Fibroblast of lung (primary cell): ENCODE measurements around the gene TACC2. TPM values are rescaled to one million over a fixed set of nuclear protein-coding genes. Genes with fewer than 3 reads are reported as not detected.

ENCODE experiments used
- DNase-seq, 2 donors: peaks; one replicate each; pipeline versions ENCODE4 v3.0.0 to v3.0.0-alpha.2; 2010; ENCODE audit warnings: low read depth in 2 of 2
- H2AFZ ChIP-seq: 2 replicates; pipeline ENCODE4 v1.5.1; 2012; ENCODE audit warnings: low read length, control low read depth, inconsistent platforms
- H3K27ac ChIP-seq: 2 replicates; pipeline ENCODE4 v1.5.1; 2011; ENCODE audit warnings: low read length, control low read depth; ENCODE audit not compliant: insufficient read depth
- H3K27me3 ChIP-seq: 2 replicates; pipeline ENCODE4 v1.5.1; 2011; ENCODE audit warnings: mild to moderate bottlenecking, low read length; ENCODE audit not compliant: control insufficient read depth, insufficient read depth
- H3K36me3 ChIP-seq: 2 replicates; pipeline ENCODE4 v1.5.1; 2011; ENCODE audit warnings: low read length; ENCODE audit not compliant: control insufficient read depth, insufficient read depth
- H3K4me1 ChIP-seq: 2 replicates; pipeline ENCODE4 v1.5.1; 2011; ENCODE audit warnings: low read length; ENCODE audit not compliant: control insufficient read depth, insufficient read depth; ENCODE audit errors: extremely low read depth
- H3K4me2 ChIP-seq: 2 replicates; pipeline ENCODE4 v1.5.1; 2011; ENCODE audit warnings: low read length, control low read depth; ENCODE audit not compliant: insufficient read depth; ENCODE audit errors: extremely low read depth
- H3K4me3 ChIP-seq, 4 experiments: fragments of 200-600 bp in 1 of 4; sonication (generic) in 1 of 4; replicated peaks in 1 of 4; 2 replicates each; pipeline ENCODE4 v1.5.1; 2011 to 2016; ENCODE audit warnings: low read length in 4 of 4, low read depth in 3 of 4, mild to moderate bottlenecking in 3 of 4, control low read depth in 2 of 4, inconsistent platforms in 1 of 4, mixed read lengths in 1 of 4; ENCODE audit not compliant: insufficient read depth in 1 of 4; ENCODE audit errors: control extremely low read depth in 1 of 4
- H3K79me2 ChIP-seq: 2 replicates; pipeline ENCODE4 v1.5.1; 2012; ENCODE audit warnings: mild to moderate bottlenecking, low read length, inconsistent platforms; ENCODE audit not compliant: control insufficient read depth, insufficient read depth
- H3K9ac ChIP-seq: 2 replicates; pipeline ENCODE4 v1.5.1; 2011; ENCODE audit warnings: mild to moderate bottlenecking, low read length, control low read depth; ENCODE audit not compliant: insufficient read depth
- H3K9me3 ChIP-seq: 2 replicates; pipeline ENCODE4 v1.5.1; 2012; ENCODE audit warnings: low read depth, low read length; ENCODE audit not compliant: control insufficient read depth, insufficient read depth
- H4K20me1 ChIP-seq: 2 replicates; pipeline ENCODE4 v1.5.1; 2011; ENCODE audit warnings: low read length; ENCODE audit not compliant: control insufficient read depth, insufficient read depth; ENCODE audit errors: extremely low read depth
- CTCF ChIP-seq, 2 donors: IDR thresholded peaks in 1 of 2; conservative IDR thresholded peaks in 1 of 2; 1 replicate in 1 of 2; 2 replicates in 1 of 2; pipeline ENCODE4 v1.5.1; 2011 to 2012; ENCODE audit warnings: low read length in 2 of 2, control low read depth in 1 of 2, inconsistent platforms in 1 of 2, low read depth in 1 of 2, mild to moderate bottlenecking in 1 of 2
- EZH2 ChIP-seq: IDR thresholded peaks from 2 replicates; pipeline ENCODE4 v1.5.1; 2012; ENCODE audit warnings: low read length, control low read depth, mild to moderate bottlenecking; ENCODE audit errors: missing control alignments
- polyA plus RNA-seq, 2 donors: library from polyadenylated mRNA; depleted of rRNA in 1 of 2; stranded (reverse) in 1 of 2; unstranded in 1 of 2; fragments of >200 nt; gene quantifications; 2 replicates each; pipeline ENCODE4 v1.2.1, GENCODE V29; 2011 to 2012; ENCODE audit warnings: missing spikeins in 1 of 2
- total RNA-seq: library from RNA; depleted of rRNA; stranded (reverse); fragments of >200 nt; gene quantifications from 2 replicates; pipeline ENCODE4 v1.2.1, GENCODE V29; 2014

TACC2 gene
- total and polyA plus RNA-seq, 2 donors (not counting 1 experiment from before 2014, with no cell fraction given), result 7.6 to 13.0 TPM

GRCh38 chr10:122198631-122199030 is 209.7 kb downstream of the TACC2 start:
- no peaks in the 10 kb centered on the region for H3K4me1 ChIP-seq
- H3K36me3 ChIP-seq, result peaks cover 1% of the 10 kb centered on the region
- H3K4me2 ChIP-seq, result no peak overlapping the region
- H3K79me2 ChIP-seq, result no peaks in the 10 kb centered on the region
- no peak overlapping the region for H3K27ac ChIP-seq
- H3K9ac ChIP-seq, result no peak overlapping the region
- H3K4me3 ChIP-seq, result no peak overlapping the region
- no peaks in the 10 kb centered on the region for H4K20me1 ChIP-seq
- no peak for DNase-seq
- no peak overlapping the region for H2AFZ ChIP-seq
- no peak for TF ChIP-seq EZH2
- TF ChIP-seq CTCF (conservative IDR thresholded peaks at IDR 0.05 in 1 of 2, IDR thresholded peaks at IDR 0.05 in 1 of 2; ENCODE audit: low read depth in 1 of 2, low read length in 2 of 2), result no peak
- H3K27me3 ChIP-seq, result no peaks in the 10 kb centered on the region
- H3K9me3 ChIP-seq, result no peaks in the 10 kb centered on the region

DNA sequence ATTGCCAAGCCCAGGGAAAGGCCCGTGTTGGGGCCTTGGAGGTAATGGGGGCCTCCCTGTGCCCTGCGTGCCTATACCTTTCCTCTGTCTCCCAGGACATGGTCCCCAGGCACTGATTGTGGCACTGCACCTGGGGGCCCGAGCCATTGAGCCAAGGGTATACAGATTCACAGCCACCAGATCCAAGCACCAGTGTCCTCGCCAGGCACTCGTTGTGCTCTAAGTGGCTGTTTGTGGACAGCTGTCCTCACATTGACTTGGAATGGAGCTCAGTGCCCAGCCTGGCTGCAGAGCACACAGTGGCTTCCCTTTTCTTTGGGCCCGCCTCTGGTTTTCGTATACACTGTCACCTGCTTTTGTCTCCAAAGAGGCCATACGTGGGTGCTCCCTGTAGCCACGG is 210.1 kb downstream of the TACC2 start:
- no peak for DNase-seq

DNA sequence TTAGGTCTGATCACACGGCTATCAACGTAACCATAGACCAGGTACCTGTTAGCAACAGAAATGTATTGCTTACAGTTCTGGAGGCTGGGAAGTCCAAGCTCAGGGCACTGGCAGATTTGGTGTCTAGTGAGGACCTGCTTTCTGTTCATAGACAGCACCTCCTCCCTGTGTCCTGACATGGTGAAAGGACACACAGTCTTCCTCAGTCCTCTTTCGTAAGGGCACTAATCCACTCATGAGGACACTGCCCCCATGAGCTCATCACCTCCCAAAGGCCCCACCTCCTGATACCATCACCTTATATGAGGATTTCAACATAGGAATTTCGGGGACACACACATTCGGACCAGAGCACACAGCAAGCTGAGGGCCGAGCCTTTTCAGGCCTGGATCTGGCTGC is 210.7 kb downstream of the TACC2 start:
- no peak overlapping the region for H3K9ac ChIP-seq
- no peaks in the 10 kb centered on the region for H3K4me1 ChIP-seq
- TF ChIP-seq CTCF (conservative IDR thresholded peaks at IDR 0.05 in 1 of 2, IDR thresholded peaks at IDR 0.05 in 1 of 2; ENCODE audit: low read depth in 1 of 2, low read length in 2 of 2) (no peak), EZH2 (no peak)
- H3K27ac ChIP-seq, result no peak overlapping the region
- H3K36me3 ChIP-seq, result peaks cover 1% of the 10 kb centered on the region
- DNase-seq, result no peak
- no peak overlapping the region for H3K4me3 ChIP-seq
- no peaks in the 10 kb centered on the region for H4K20me1 ChIP-seq
- H3K79me2 ChIP-seq, result no peaks in the 10 kb centered on the region
- no peaks in the 10 kb centered on the region for H3K9me3 ChIP-seq
- no peak overlapping the region for H3K4me2 ChIP-seq
- H2AFZ ChIP-seq, result no peak overlapping the region
- no peaks in the 10 kb centered on the region for H3K27me3 ChIP-seq

More for the DNA sequence above, 210.1 kb downstream of the TACC2 start:
- Histone ChIP-seq H4K20me1 (no peaks in the 10 kb centered on the region), H3K4me3 (no peak overlapping the region), H3K27ac (no peak overlapping the region), H3K9ac (no peak overlapping the region), H3K36me3 (peaks cover 1% of the 10 kb centered on the region), H3K4me1 (no peaks in the 10 kb centered on the region), H2AFZ (no peak overlapping the region), H3K79me2 (no peaks in the 10 kb centered on the region), H3K27me3 (no peaks in the 10 kb centered on the region), H3K9me3 (no peaks in the 10 kb centered on the region), H3K4me2 (no peak overlapping the region)
- no peak for TF ChIP-seq EZH2
- no peak for TF ChIP-seq CTCF (conservative IDR thresholded peaks at IDR 0.05 in 1 of 2, IDR thresholded peaks at IDR 0.05 in 1 of 2; ENCODE audit: low read depth in 1 of 2, low read length in 2 of 2)
